ENCODE results near the gene C2orf76. TPM values are rescaled to one million over a fixed set of nuclear protein-coding genes. Genes with fewer than 3 reads are reported as not detected.

Gene C2orf76
- total RNA-seq, 4 donors from 2014 or later: 6.7 to 10.6 (median 9.3) TPM

GRCh38 chr2:119333360-119333759 is 33.3 kb downstream of the C2orf76 start:
- WGBS: 75% methylated on average over 3 of the region's 3 CpGs
- TF ChIP-seq EP300 (IDR thresholded peaks at IDR 0.05) (no peak), CTCF (IDR thresholded peaks at IDR 0.05) (no peak), POLR2AphosphoS5 (IDR thresholded peaks at IDR 0.05) (no peak), POLR2A (IDR thresholded peaks at IDR 0.05) (no peak)

GRCh38 chr2:119332953-119333352 is 33.7 kb downstream of the C2orf76 start:
- Histone ChIP-seq H3K36me3 (peaks cover 3% of the 10 kb centered on the region), H3K9me3 (no peaks in the 10 kb centered on the region), H3K4me3 (no peak overlapping the region), H3K4me1 (no peaks in the 10 kb centered on the region), H3K27ac (no peak overlapping the region), H3K27me3 (no peaks in the 10 kb centered on the region)
- WGBS: 97% methylated on average over 6 of the region's 6 CpGs
- TF ChIP-seq CTCF (IDR thresholded peaks at IDR 0.05): no peak
- no peak for TF ChIP-seq POLR2AphosphoS5 (IDR thresholded peaks at IDR 0.05)
- no peak for TF ChIP-seq POLR2A (IDR thresholded peaks at IDR 0.05)
- TF ChIP-seq EP300 (IDR thresholded peaks at IDR 0.05): no peak
- no peak for DNase-seq (ENCODE audit: low spot score in 2 of 2)

More at GRCh38 chr2:119333360-119333759, 33.3 kb downstream of the C2orf76 start:
- H3K27me3 ChIP-seq: no peaks in the 10 kb centered on the region
- no peaks in the 10 kb centered on the region for H3K9me3 ChIP-seq
- H3K4me1 ChIP-seq: no peaks in the 10 kb centered on the region
- no peak overlapping the region for H3K27ac ChIP-seq
- peaks cover 3% of the 10 kb centered on the region for H3K36me3 ChIP-seq
- no peak for DNase-seq (ENCODE audit: low spot score in 2 of 2)
- H3K4me3 ChIP-seq: no peak overlapping the region

DNA sequence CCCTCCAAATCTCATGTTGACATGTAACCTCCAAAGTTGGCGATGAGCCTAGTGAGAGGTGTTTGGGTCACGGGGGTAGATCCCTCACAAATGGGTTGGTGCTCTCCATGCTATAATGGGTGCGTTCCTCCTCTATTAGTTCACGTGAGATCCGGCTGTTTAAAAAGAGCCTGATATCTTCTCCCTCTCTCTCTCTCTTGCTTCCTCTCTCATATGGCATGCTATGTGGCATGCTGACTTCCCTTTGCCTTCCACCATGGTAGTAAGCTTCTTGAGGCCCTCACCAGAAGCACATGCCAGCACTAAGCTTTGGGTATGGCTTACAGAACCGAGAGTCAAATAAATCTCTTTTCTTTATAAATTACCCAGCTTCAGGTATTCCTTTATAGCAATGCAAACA is 39.2 kb downstream of the C2orf76 start:
- Histone ChIP-seq H3K27ac (no peak overlapping the region), H3K4me1 (peaks cover 10% of the 10 kb centered on the region), H3K9me3 (no peaks in the 10 kb centered on the region), H3K4me3 (no peak overlapping the region), H3K36me3 (no peaks in the 10 kb centered on the region), H3K27me3 (no peaks in the 10 kb centered on the region)
- no peak for DNase-seq (ENCODE audit: low spot score in 2 of 2)
- 95% methylated on average over 6 of the region's 6 CpGs for WGBS
- TF ChIP-seq POLR2A (IDR thresholded peaks at IDR 0.05): no peak

DNA sequence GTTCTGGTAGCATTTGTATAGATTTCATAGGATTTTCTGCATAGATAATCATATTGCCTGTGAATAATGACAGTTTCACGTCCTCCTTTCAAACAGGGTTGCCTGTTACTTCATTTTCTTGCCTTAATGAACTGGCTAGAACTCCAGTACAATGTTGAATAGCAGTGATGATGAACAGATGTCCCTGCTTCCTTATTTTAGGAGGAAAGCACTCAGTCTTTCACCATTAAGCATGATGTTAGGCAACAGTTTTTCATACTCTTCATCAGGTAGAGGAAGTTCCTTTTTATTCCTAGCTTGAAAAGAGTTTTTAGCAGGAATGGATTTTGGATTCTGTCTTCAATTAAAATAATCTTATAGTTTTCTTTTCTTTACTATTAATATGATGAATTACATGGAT is 39.7 kb downstream of the C2orf76 start:
- DNase-seq (ENCODE audit: low spot score in 2 of 2): no peak
- TF ChIP-seq EP300 (IDR thresholded peaks at IDR 0.05) (no peak), POLR2A (IDR thresholded peaks at IDR 0.05) (no peak), POLR2AphosphoS5 (IDR thresholded peaks at IDR 0.05) (no peak), CTCF (IDR thresholded peaks at IDR 0.05) (no peak)
- Histone ChIP-seq H3K36me3 (no peaks in the 10 kb centered on the region), H3K27me3 (no peaks in the 10 kb centered on the region), H3K27ac (no peak overlapping the region), H3K4me3 (no peak overlapping the region), H3K4me1 (peaks cover 10% of the 10 kb centered on the region), H3K9me3 (no peaks in the 10 kb centered on the region)
- WGBS: 63% methylated on average over 1 of the region's 1 CpG

DNA sequence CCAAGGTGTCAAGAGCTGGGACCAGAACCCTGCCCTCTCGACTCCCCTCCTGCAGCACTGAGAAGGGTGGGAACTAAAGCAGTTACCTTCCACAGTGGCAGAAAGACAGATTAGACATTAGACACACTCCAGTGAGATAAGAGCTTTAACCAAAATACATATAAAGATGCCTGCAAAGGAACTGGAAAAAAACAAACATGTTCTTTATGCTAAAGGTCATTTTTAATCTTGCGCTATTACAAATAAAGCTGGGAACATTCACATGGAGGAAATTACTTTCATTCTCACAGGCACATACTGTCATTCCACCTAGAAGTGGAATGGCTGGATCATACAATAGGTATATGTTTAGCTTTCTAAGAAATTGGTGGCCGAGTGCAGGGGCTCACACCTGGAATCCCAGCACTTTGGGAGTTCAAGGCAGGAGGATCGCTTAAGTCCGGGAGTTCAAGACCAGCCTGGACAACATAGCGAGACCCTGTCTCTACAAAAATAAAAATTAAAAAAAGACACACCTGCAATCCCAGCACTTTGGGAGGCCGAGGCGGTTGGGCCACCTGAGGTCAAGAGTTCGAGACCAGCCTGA is 41.9 kb downstream of the C2orf76 start:
- DNase-seq (ENCODE audit: low spot score in 2 of 2): no peak
- WGBS: 89% methylated on average over 9 of the region's 9 CpGs

More for the DNA sequence above, 41.9 kb downstream of the C2orf76 start:
- no peaks in the 10 kb centered on the region for H3K36me3 ChIP-seq
- H3K27me3 ChIP-seq: no peaks in the 10 kb centered on the region
- no peaks in the 10 kb centered on the region for H3K9me3 ChIP-seq
- H3K4me3 ChIP-seq: no peak overlapping the region
- peaks cover 10% of the 10 kb centered on the region for H3K4me1 ChIP-seq
- TF ChIP-seq POLR2A (IDR thresholded peaks at IDR 0.05): no peak
- no peak for TF ChIP-seq POLR2AphosphoS5 (IDR thresholded peaks at IDR 0.05)
- no peak for TF ChIP-seq CTCF (IDR thresholded peaks at IDR 0.05)
- no peak for TF ChIP-seq EP300 (IDR thresholded peaks at IDR 0.05)
- no peak overlapping the region for H3K27ac ChIP-seq
